ENCODE results near the gene TUBA3E.
"Not testable (repeated sequence)": the region's sequence is repeated elsewhere in the genome, so short reads cannot be mapped to it uniquely, and the experiment has no call there.

TUBA3E gene

DNA sequence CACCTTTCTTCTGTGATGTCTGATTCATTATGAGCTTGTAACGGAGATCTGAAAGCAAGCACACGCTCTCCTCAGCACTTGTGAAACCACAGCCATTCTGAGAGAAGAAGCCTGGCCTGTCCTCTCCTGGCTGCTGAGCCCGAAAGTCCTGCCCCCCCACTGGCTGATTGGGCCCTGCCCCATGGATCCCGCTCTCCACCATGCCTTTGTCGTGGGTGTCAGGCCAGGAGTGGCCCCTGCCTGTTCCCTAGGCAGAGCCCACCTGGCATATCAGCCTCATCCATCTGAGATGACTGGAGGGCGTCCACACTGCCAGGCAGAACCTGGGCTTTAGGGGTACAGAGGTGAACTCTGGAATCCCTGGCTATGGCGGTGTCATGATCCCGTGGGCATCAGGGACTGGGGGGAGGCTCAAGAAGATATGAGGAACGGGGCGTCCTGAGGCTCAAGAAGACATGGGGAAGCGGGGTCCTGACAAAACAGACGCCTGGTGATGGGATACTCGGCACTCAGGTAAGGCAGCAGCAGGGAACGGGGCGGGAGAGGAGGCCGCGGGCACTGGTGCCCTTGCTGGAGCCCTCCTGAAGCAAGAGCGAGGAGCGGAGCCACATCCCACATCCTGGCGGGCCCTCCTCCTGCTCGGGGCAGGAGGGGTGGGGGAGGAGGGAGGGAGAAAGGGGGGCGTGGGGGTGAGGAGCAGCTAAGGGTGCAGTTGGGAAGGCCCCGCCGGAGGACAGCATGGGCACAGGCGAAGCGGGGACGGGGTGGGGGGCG, 54.8 kb downstream of the TUBA3E start:
- H3K4me3 ChIP-seq (ENCODE audit: insufficient read depth, low read depth, low read length); H3K36me3 ChIP-seq (ENCODE audit: control insufficient read depth, insufficient read depth, low read length); H3K27ac ChIP-seq (ENCODE audit: insufficient read depth, low read depth, low read length, poor library complexity, severe bottlenecking); H3K4me1 ChIP-seq (ENCODE audit: control insufficient read depth, insufficient read depth, low read length); H3K9me3 ChIP-seq (ENCODE audit: control insufficient read depth, low read length); H3K27me3 ChIP-seq (ENCODE audit: control insufficient read depth, insufficient read depth, low read length, poor library complexity, severe bottlenecking): not testable (repeated sequence)
- WGBS, 2 experiments: 52 to 56% methylated on average over 17 of the region's 28 CpGs

DNA sequence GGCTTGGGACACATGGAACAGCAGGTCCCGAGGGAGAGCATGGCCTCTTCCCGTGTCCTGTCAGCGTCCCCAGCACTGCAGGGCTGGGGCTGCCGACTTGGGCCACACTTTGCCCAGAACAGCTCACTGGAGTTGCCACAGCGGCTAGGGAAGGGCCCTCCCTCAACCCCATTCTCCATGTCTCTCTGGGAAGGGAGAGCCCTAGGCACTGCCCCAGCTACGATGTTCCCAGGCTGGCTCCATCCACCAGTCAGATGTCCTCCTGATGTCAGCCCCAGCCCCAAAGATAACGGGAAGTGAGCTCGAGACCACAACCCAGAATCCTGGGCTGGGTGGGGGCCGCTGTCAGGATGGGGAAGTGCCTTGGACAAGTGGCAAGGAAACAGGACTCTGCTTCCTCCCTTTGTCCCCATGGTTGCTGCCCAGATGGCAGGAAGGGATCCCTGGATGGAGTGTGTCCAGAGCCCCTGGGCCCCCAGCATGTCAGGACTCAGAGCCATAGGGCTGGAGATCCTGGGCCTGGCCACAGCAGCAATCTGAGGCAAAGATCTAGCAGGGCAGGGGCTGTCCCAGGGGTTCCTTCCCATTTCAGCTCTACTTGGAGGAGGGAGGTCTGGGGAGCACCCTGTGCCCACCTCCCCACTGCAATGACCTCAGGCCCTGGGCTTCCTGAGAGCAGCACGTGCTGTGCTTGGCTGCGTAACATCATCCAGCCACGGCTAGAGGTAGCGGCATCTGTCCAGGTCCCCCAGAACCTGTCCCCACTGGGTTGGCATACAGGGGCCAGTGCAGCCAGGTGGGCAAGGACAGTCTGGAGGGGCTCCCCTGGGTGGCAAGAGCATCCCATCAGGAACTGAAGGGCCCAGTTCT, 55.6 kb downstream of the TUBA3E start:
- H3K27me3 ChIP-seq (ENCODE audit: control insufficient read depth, insufficient read depth, low read length, poor library complexity, severe bottlenecking); H3K4me1 ChIP-seq (ENCODE audit: control insufficient read depth, insufficient read depth, low read length); H3K4me3 ChIP-seq (ENCODE audit: insufficient read depth, low read depth, low read length); H3K27ac ChIP-seq (ENCODE audit: insufficient read depth, low read depth, low read length, poor library complexity, severe bottlenecking); H3K9me3 ChIP-seq (ENCODE audit: control insufficient read depth, low read length); H3K36me3 ChIP-seq (ENCODE audit: control insufficient read depth, insufficient read depth, low read length): not testable (repeated sequence)
- 92 to 93% methylated on average over 13 of the region's 13 CpGs for WGBS, 2 experiments
